Testis (tissue), 2 donors: Measurements from ENCODE around the gene TK2.

Experiments
- POLR2A ChIP-seq: fragments of 450-650 bp; IDR thresholded peaks from one replicate; pipeline ENCODE4 v1.6.1; 2017; ENCODE audit warnings: antibody characterized with exemption, mild to moderate bottlenecking, moderate library complexity
- TF ChIP-seq, protein P1 (sequence below), 3 experiments: fragments of 450-650 bp in 2 of 3; fragments of 200-600 bp in 1 of 3; sonication (generic) in 1 of 3; IDR thresholded peaks; one replicate each; pipeline ENCODE4 v1.5.1; 2016 to 2019; ENCODE audit warnings: antibody characterized with exemption in 3 of 3, mild to moderate bottlenecking in 2 of 3, moderate library complexity in 1 of 3

DNA sequence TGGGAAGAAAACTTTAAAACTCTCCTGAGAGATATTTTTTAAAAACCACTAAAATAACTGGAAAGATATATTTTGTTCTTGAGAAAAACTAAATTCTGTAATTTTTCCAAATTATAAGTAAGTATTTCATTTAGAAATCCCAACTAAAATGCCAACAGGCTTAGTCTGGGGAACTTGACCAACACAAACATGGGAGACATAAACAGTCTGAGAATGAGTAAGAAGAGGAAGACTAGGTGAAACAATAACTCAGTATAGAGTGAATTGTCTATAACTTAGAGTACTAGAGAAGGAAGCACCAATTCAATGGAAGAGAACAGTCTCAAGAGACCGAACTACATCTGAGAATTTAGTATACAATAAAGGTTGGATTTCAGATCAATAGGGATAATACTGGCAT, 19.2 kb upstream of the TK2 start:
- TF ChIP-seq, protein P1, sequence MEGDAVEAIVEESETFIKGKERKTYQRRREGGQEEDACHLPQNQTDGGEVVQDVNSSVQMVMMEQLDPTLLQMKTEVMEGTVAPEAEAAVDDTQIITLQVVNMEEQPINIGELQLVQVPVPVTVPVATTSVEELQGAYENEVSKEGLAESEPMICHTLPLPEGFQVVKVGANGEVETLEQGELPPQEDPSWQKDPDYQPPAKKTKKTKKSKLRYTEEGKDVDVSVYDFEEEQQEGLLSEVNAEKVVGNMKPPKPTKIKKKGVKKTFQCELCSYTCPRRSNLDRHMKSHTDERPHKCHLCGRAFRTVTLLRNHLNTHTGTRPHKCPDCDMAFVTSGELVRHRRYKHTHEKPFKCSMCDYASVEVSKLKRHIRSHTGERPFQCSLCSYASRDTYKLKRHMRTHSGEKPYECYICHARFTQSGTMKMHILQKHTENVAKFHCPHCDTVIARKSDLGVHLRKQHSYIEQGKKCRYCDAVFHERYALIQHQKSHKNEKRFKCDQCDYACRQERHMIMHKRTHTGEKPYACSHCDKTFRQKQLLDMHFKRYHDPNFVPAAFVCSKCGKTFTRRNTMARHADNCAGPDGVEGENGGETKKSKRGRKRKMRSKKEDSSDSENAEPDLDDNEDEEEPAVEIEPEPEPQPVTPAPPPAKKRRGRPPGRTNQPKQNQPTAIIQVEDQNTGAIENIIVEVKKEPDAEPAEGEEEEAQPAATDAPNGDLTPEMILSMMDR (IDR thresholded peaks at IDR 0.05), result no peak
- no peak for TF ChIP-seq POLR2A
